ENCODE data around the gene LRSAM1. TPM values are rescaled to one million over a fixed set of nuclear protein-coding genes. Genes with fewer than 3 reads are reported as not detected.

Gene LRSAM1
- polyA plus RNA-seq, 2 donors: 10.7 to 17.5 TPM

GRCh38 chr9:127535396-127535795 lies 84.1 kb downstream of the LRSAM1 start:
- no peaks in the 10 kb centered on the region for H3K9me3 ChIP-seq (ENCODE audit: control insufficient read depth in 2 of 2, insufficient read depth in 1 of 2, low read depth in 1 of 2, low read length in 1 of 2)
- H3K36me3 ChIP-seq (ENCODE audit: control insufficient read depth in 2 of 2, insufficient read depth in 2 of 2, low read length in 1 of 2): peaks cover 0 to 21% of the 10 kb centered on the region in 2 donors
- H3K27ac ChIP-seq (ENCODE audit: low read depth in 2 of 2, low read length in 1 of 2): peak overlapping the region; percentile 78 to 92
- 65 to 82% methylated on average over 6 of the region's 6 CpGs for WGBS, 2 donors
- no peak overlapping the region for H3K4me3 ChIP-seq (ENCODE audit: low read depth in 1 of 2, low read length in 2 of 2)
- H3K27me3 ChIP-seq (ENCODE audit: control insufficient read depth in 1 of 2, insufficient read depth in 2 of 2, low read length in 2 of 2): no peaks in the 10 kb centered on the region
- peaks cover 13 to 54% of the 10 kb centered on the region in 2 donors for H3K4me1 ChIP-seq (ENCODE audit: control insufficient read depth in 2 of 2, insufficient read depth in 2 of 2, low read length in 1 of 2)

GRCh38 chr9:127535834-127536233 lies 84.5 kb downstream of the LRSAM1 start:
- H3K27ac ChIP-seq (ENCODE audit: low read depth in 2 of 2, low read length in 1 of 2): peak overlapping the region; percentile 78 to 92

DNA sequence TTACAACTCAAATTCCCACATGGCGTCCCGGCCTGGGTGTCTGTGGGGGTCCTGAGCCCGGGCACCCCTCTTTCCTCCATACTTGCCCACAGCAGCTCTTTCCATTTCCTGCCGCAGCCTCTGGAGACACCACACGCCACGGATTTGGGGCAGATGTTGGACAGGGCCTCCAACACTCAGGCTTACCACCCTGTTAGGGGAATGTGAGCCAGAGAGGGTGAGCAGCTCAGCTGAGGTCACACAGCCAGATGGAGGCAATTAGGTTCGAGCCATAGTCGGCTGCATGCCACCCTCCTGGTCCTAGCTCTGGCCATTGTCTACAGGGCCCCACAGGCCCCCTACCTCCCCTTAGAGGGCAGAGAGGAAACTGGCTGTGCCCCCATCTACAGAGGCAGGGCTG lies 85.2 kb downstream of the LRSAM1 start:
- H3K4me1 ChIP-seq (ENCODE audit: control insufficient read depth in 2 of 2, insufficient read depth in 2 of 2, low read length in 1 of 2): peaks cover 13 to 61% of the 10 kb centered on the region in 2 donors
- peaks cover 0 to 23% of the 10 kb centered on the region in 2 donors for H3K36me3 ChIP-seq (ENCODE audit: control insufficient read depth in 2 of 2, insufficient read depth in 2 of 2, low read length in 1 of 2)
- 65 to 79% methylated on average over 8 of the region's 8 CpGs for WGBS, 2 donors

More at GRCh38 chr9:127535834-127536233, 84.5 kb downstream of the LRSAM1 start:
- no peaks in the 10 kb centered on the region for H3K9me3 ChIP-seq (ENCODE audit: control insufficient read depth in 2 of 2, insufficient read depth in 1 of 2, low read depth in 1 of 2, low read length in 1 of 2)
- H3K4me3 ChIP-seq (ENCODE audit: low read depth in 1 of 2, low read length in 2 of 2): no peak overlapping the region
- 38 to 55% methylated on average over 14 of the region's 14 CpGs for WGBS, 2 donors
- peaks cover 13 to 56% of the 10 kb centered on the region in 2 donors for H3K4me1 ChIP-seq (ENCODE audit: control insufficient read depth in 2 of 2, insufficient read depth in 2 of 2, low read length in 1 of 2)
- no peaks in the 10 kb centered on the region for H3K27me3 ChIP-seq (ENCODE audit: control insufficient read depth in 1 of 2, insufficient read depth in 2 of 2, low read length in 2 of 2)
- peaks cover 0 to 19% of the 10 kb centered on the region in 2 donors for H3K36me3 ChIP-seq (ENCODE audit: control insufficient read depth in 2 of 2, insufficient read depth in 2 of 2, low read length in 1 of 2)

GRCh38 chr9:127537014-127537413 lies 85.7 kb downstream of the LRSAM1 start:
- no peak overlapping the region for H3K4me3 ChIP-seq (ENCODE audit: low read depth in 1 of 2, low read length in 2 of 2)
- peaks cover 0 to 23% of the 10 kb centered on the region in 2 donors for H3K36me3 ChIP-seq (ENCODE audit: control insufficient read depth in 2 of 2, insufficient read depth in 2 of 2, low read length in 1 of 2)
- H3K27ac ChIP-seq (ENCODE audit: low read depth in 2 of 2, low read length in 1 of 2): peak overlapping the region; percentile 78 to 92
- WGBS, 2 donors: 31 to 35% methylated on average over 8 of the region's 8 CpGs
- H3K4me1 ChIP-seq (ENCODE audit: control insufficient read depth in 2 of 2, insufficient read depth in 2 of 2, low read length in 1 of 2): peaks cover 17 to 66% of the 10 kb centered on the region in 2 donors
- no peaks in the 10 kb centered on the region for H3K27me3 ChIP-seq (ENCODE audit: control insufficient read depth in 1 of 2, insufficient read depth in 2 of 2, low read length in 2 of 2)
- H3K9me3 ChIP-seq (ENCODE audit: control insufficient read depth in 2 of 2, insufficient read depth in 1 of 2, low read depth in 1 of 2, low read length in 1 of 2): no peaks in the 10 kb centered on the region

More for the DNA sequence above, 85.2 kb downstream of the LRSAM1 start:
- Histone ChIP-seq H3K27ac (ENCODE audit: low read depth in 2 of 2, low read length in 1 of 2) (peak overlapping the region; percentile 78 to 92), H3K9me3 (ENCODE audit: control insufficient read depth in 2 of 2, insufficient read depth in 1 of 2, low read depth in 1 of 2, low read length in 1 of 2) (no peaks in the 10 kb centered on the region), H3K27me3 (ENCODE audit: control insufficient read depth in 1 of 2, insufficient read depth in 2 of 2, low read length in 2 of 2) (no peaks in the 10 kb centered on the region), H3K4me3 (ENCODE audit: low read depth in 1 of 2, low read length in 2 of 2) (no peak overlapping the region)

DNA sequence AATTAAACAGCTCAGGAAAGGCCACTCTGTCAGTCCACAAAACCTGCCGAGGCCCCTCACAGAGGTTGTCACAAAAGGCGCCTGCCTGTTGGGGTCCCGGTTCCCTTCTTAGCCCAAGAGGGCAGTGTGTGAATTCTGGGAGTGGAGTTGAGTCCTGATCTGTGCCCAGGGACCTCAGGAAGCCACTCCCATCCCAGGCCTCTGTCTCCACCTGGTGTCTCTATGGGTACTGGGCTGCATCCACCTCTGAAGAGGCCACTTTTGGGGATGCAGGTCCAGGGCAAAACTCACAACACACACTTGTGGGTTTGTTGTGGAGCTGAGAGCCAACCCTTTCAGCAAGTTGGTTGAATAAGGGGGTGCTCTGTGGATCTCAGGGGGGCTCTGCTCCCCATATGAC lies 86.5 kb downstream of the LRSAM1 start:
- no peaks in the 10 kb centered on the region for H3K27me3 ChIP-seq (ENCODE audit: control insufficient read depth in 1 of 2, insufficient read depth in 2 of 2, low read length in 2 of 2)
- H3K4me3 ChIP-seq (ENCODE audit: low read depth in 1 of 2, low read length in 2 of 2): no peak overlapping the region
- H3K36me3 ChIP-seq (ENCODE audit: control insufficient read depth in 2 of 2, insufficient read depth in 2 of 2, low read length in 1 of 2): peaks cover 0 to 23% of the 10 kb centered on the region in 2 donors
- H3K27ac ChIP-seq (ENCODE audit: low read depth in 2 of 2, low read length in 1 of 2): peak overlapping the region; percentile 78 to 92
- H3K9me3 ChIP-seq (ENCODE audit: control insufficient read depth in 2 of 2, insufficient read depth in 1 of 2, low read depth in 1 of 2, low read length in 1 of 2): no peaks in the 10 kb centered on the region
- peaks cover 21 to 71% of the 10 kb centered on the region in 2 donors for H3K4me1 ChIP-seq (ENCODE audit: control insufficient read depth in 2 of 2, insufficient read depth in 2 of 2, low read length in 1 of 2)
- 59 to 66% methylated on average over 3 of the region's 3 CpGs for WGBS, 2 donors

DNA sequence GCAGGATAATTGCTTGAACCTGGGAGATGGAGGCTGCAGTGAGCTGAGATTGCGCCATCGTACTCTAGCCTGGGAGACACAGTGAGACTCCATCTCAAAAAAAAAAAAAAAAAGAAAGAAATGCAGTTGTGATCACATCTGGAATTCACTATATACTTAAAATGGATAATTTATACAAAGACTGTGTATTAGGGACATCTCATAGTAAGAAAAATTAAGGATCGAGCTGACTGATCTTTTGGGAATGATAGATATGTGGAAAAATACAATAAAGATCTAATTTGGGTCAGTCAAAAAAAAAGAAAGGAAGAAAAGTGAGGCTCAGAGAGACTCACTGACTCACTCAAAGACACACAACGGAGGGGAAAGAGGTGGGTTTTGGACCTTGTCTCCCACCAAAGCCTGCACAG lies 87.5 kb downstream of the LRSAM1 start:
- Histone ChIP-seq H3K36me3 (ENCODE audit: control insufficient read depth in 2 of 2, insufficient read depth in 2 of 2, low read length in 1 of 2) (peaks cover 0 to 23% of the 10 kb centered on the region in 2 donors), H3K27ac (ENCODE audit: low read depth in 2 of 2, low read length in 1 of 2) (peak overlapping the region; percentile 80 to 98), H3K9me3 (ENCODE audit: control insufficient read depth in 2 of 2, insufficient read depth in 1 of 2, low read depth in 1 of 2, low read length in 1 of 2) (no peaks in the 10 kb centered on the region), H3K27me3 (ENCODE audit: control insufficient read depth in 1 of 2, insufficient read depth in 2 of 2, low read length in 2 of 2) (no peaks in the 10 kb centered on the region), H3K4me1 (ENCODE audit: control insufficient read depth in 2 of 2, insufficient read depth in 2 of 2, low read length in 1 of 2) (peaks cover 21 to 79% of the 10 kb centered on the region in 2 donors), H3K4me3 (ENCODE audit: low read depth in 1 of 2, low read length in 2 of 2) (no peak overlapping the region)
- WGBS, 2 donors: 69 to 82% methylated on average over 4 of the region's 4 CpGs

DNA sequence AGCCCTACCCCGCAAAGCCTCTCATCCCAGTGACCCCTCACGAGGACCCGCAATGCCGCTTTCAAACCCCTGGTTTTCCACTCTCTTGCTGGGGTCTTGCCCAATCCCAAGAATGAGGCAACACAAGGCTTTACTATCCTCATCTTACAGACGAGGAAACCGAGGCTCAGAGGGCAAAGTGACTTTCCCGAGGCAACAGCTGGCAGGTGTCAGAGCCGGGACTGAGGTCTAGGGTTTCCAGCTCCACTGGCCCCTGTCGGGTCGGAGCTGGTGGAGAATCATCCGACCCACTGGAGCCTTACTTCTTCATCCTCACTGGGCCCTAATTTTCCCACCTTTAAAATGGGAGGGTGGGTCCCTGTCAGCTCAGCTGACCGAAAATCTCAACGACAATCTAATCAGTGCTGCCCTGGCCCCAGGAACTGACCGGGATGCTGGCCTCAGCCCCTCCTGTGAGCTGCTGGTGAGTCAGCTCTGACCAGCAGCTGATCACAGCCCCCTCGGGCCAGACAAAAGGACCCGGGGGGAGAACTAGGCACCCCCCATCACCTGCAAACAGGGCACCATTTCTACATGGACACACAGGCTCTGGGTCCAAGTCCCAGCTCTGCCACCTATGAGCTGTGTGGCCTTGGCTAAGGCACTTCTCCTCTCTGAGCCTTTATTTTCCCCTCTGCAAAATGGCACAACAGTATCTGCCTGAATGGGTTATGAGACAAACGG lies 88.1 kb downstream of the LRSAM1 start:
- Histone ChIP-seq H3K27me3 (ENCODE audit: control insufficient read depth in 1 of 2, insufficient read depth in 2 of 2, low read length in 2 of 2) (no peaks in the 10 kb centered on the region), H3K36me3 (ENCODE audit: control insufficient read depth in 2 of 2, insufficient read depth in 2 of 2, low read length in 1 of 2) (peaks cover 0 to 25% of the 10 kb centered on the region in 2 donors), H3K4me1 (ENCODE audit: control insufficient read depth in 2 of 2, insufficient read depth in 2 of 2, low read length in 1 of 2) (peaks cover 19 to 77% of the 10 kb centered on the region in 2 donors), H3K9me3 (ENCODE audit: control insufficient read depth in 2 of 2, insufficient read depth in 1 of 2, low read depth in 1 of 2, low read length in 1 of 2) (no peaks in the 10 kb centered on the region), H3K4me3 (ENCODE audit: low read depth in 1 of 2, low read length in 2 of 2) (no peak overlapping the region), H3K27ac (ENCODE audit: low read depth in 2 of 2, low read length in 1 of 2) (peak overlapping the region; percentile 80 to 98)
- WGBS, 2 donors: 63 to 69% methylated on average over 17 of the region's 17 CpGs

- Histone ChIP-seq H3K4me3 (ENCODE audit: low read depth in 1 of 2, low read length in 2 of 2) (peak overlapping the region in 1 of 2 donors; percentile 23), H3K36me3 (ENCODE audit: control insufficient read depth in 2 of 2, insufficient read depth in 2 of 2, low read length in 1 of 2) (peaks cover 0 to 21% of the 10 kb centered on the region in 2 donors), H3K4me1 (ENCODE audit: control insufficient read depth in 2 of 2, insufficient read depth in 2 of 2, low read length in 1 of 2) (peaks cover 19 to 77% of the 10 kb centered on the region in 2 donors), H3K27me3 (ENCODE audit: control insufficient read depth in 1 of 2, insufficient read depth in 2 of 2, low read length in 2 of 2) (no peaks in the 10 kb centered on the region), H3K9me3 (ENCODE audit: control insufficient read depth in 2 of 2, insufficient read depth in 1 of 2, low read depth in 1 of 2, low read length in 1 of 2) (no peaks in the 10 kb centered on the region), H3K27ac (ENCODE audit: low read depth in 2 of 2, low read length in 1 of 2) (peak overlapping the region; percentile 80 to 98)
- WGBS, 2 donors: 48 to 61% methylated on average over 15 of the region's 15 CpGs
These were observed 88.8 kb downstream of the LRSAM1 start for GRCh38 chr9:127539982-127540663.

DNA sequence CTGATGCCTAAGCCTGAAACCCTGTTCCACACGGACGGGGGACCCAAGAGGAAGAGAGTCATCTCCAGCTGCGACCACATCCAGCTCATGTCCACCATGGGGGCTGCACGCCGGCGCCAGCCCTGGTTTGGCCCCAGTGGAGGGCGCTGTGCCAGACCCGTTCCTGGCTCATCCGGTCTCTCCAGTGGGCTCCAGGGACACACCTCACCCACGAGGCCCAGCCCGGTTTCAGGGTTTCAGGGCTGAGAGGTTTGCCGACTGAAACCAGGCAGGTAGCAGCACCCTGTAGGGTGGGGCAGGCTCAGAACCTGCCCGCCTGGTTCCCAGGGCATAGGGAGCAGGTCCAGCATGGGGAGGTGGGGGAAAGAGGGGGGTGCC lies 89.3 kb downstream of the LRSAM1 start:
- no peaks in the 10 kb centered on the region for H3K27me3 ChIP-seq (ENCODE audit: control insufficient read depth in 1 of 2, insufficient read depth in 2 of 2, low read length in 2 of 2)
- H3K4me1 ChIP-seq (ENCODE audit: control insufficient read depth in 2 of 2, insufficient read depth in 2 of 2, low read length in 1 of 2): peaks cover 19 to 76% of the 10 kb centered on the region in 2 donors
- peak overlapping the region; percentile 80 to 98 for H3K27ac ChIP-seq (ENCODE audit: low read depth in 2 of 2, low read length in 1 of 2)
- H3K36me3 ChIP-seq (ENCODE audit: control insufficient read depth in 2 of 2, insufficient read depth in 2 of 2, low read length in 1 of 2): peaks cover 0 to 16% of the 10 kb centered on the region in 2 donors
- no peaks in the 10 kb centered on the region for H3K9me3 ChIP-seq (ENCODE audit: control insufficient read depth in 2 of 2, insufficient read depth in 1 of 2, low read depth in 1 of 2, low read length in 1 of 2)
- WGBS, 2 donors: 34 to 38% methylated on average over 13 of the region's 13 CpGs
- peak overlapping the region in 1 of 2 donors; percentile 23 for H3K4me3 ChIP-seq (ENCODE audit: low read depth in 1 of 2, low read length in 2 of 2)
